Omental fat pad (tissue), 4 donors: ENCODE data around the gene PIK3CB. TPM values are rescaled to one million over a fixed set of nuclear protein-coding genes. Genes with fewer than 3 reads are reported as not detected.

ENCODE experiments used
- ATAC-seq: fragments of 150-250 bp; one replicate; pipeline ENCODE4 v1.9.1; 2016; ENCODE audit warnings: mild to moderate bottlenecking, moderate library complexity; ENCODE audit not compliant: low FRiP score
- DNase-seq: peaks from one replicate; pipeline ENCODE4 v3.0.0-alpha.2; 2019; ENCODE audit warnings: low spot score
- CTCF ChIP-seq, 3 donors: fragments of 450-650 bp; IDR thresholded peaks; one replicate each; pipeline ENCODE4 v1.5.1; 2016 to 2017; ENCODE audit warnings: antibody characterized with exemption in 3 of 3, mild to moderate bottlenecking in 3 of 3, moderate library complexity in 2 of 3
- total RNA-seq, 4 donors: library from RNA; depleted of rRNA; stranded (reverse); fragments of >200 nt; gene quantifications; one replicate each; pipeline ENCODE4 v1.1.0, GENCODE V29; 2016

Gene PIK3CB
- total RNA-seq, 4 donors from 2014 or later = 20.6 to 42.8 (median 22.4) TPM

DNA sequence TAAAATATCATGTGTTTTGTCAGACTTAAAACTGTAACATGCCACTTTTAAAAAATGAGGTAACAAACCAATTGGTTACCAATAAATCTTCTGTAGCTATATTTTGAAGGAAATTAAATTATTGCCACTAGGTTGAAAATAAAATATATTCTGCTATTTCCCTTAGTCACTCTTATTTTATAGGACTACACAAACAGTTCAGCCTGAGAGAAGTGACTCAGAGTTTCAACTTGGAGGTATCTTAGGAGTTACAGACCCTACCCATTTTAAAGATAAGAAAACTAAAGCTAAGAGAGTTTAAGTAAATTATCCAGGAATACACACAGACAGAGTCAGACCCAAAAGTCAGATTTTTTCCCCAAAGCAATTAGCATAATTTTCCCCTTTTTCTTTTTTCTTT lies 65.1 kb downstream of the PIK3CB start:
- TF ChIP-seq CTCF (IDR thresholded peaks at IDR 0.05) = no peak

DNA sequence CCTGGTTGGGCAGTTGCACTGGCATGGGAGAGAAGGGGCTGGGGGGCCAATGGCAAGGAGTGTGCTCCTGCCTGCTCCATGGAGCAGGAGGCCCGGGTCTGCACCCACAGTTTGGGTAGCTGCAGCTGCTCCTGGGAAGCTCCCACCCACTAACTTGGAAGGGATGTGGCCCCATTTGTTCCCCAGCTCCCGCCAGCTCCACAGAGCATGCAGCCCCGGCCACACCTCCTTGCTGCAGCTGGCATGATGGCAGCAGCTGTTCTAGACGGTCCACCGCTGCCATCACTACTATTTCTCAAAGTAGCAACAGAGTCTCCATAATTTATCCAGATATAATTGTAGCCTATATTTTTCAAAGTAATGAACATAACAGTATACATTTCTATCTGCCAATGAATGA lies 65.8 kb downstream of the PIK3CB start:
- DNase-seq (no peak), ATAC-seq (no peak)
- TF ChIP-seq CTCF (IDR thresholded peaks at IDR 0.05) = no peak

More for the DNA sequence above, 65.1 kb downstream of the PIK3CB start:
- ATAC-seq (no peak), DNase-seq (no peak)

DNA sequence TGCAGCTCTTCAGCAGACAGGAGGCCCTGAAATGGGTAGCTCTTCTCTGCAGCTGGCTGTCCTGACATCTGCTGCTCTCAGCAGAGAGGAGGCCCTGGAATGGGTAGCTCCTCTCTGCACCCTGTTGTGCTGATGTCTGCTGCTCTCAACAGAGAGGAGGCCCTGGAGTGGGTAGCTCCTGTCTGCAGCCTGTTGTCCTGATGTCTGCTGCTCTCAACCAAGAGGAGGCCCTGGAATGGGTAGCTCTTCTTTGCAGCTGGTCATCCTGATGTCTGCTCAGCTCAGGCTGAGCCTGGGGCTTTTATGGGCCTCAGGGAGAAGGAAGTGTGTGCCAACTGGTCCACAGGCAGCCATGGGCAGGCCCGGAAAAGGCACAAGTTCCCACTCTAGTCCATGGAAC lies 66.6 kb downstream of the PIK3CB start:
- no peak for DNase-seq
- ATAC-seq = no peak
- no peak for TF ChIP-seq CTCF (IDR thresholded peaks at IDR 0.05)

GRCh38 chr3:138767498-138768104 lies 67.1 kb downstream of the PIK3CB start:
- DNase-seq = no peak
- no peak for TF ChIP-seq CTCF (IDR thresholded peaks at IDR 0.05)
- ATAC-seq = no peak

DNA sequence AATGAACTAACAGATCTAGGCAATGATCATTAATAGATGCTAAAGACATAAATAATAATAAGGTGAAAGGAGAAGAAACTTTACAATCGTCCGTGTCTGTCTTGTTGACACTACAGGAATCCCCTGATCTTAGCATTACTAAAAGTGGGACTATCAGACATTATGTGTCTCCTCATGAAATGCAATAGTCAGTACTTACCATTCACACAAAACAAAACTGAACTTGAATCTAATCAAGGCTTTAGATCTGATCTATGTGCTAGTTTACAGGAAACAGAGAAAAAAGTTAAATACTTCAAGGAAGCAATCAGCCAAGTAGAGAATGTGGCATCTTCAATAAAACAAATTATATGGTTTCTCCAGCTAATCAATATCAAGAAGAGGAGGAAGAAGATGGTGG lies 73.7 kb downstream of the PIK3CB start:
- ATAC-seq (no peak), DNase-seq (no peak)
- TF ChIP-seq CTCF (IDR thresholded peaks at IDR 0.05) = no peak

- ATAC-seq (no peak), DNase-seq (no peak)
- no peak for TF ChIP-seq CTCF (IDR thresholded peaks at IDR 0.05)
These were observed 86.5 kb downstream of the PIK3CB start for GRCh38 chr3:138748190-138748589.

GRCh38 chr3:138747225-138747624 lies 87.5 kb downstream of the PIK3CB start:
- DNase-seq = no peak
- no peak for ATAC-seq
- TF ChIP-seq CTCF (IDR thresholded peaks at IDR 0.05) = no peak
